ENCODE measurements around the gene MYO5A.

The MYO5A gene

GRCh38 chr15:52518487-52519371 is 10.0 kb downstream of the MYO5A start:
- Histone ChIP-seq H3K27ac (ENCODE audit: low read depth, low read length) (no peak overlapping the region), H3K4me2 (ENCODE audit: low read depth, low read length, poor library complexity, severe bottlenecking) (no peak overlapping the region), H3K9me2 (replicated peaks; ENCODE audit: insufficient read depth, low read length) (no peaks in the 10 kb centered on the region), H3K79me2 (ENCODE audit: insufficient read depth, low read length) (peaks cover 7% of the 10 kb centered on the region), H3K36me3 (ENCODE audit: low read length) (no peaks in the 10 kb centered on the region), H2AFZ (ENCODE audit: low read depth, low read length, severe bottlenecking) (no peak overlapping the region), H3K4me3 (ENCODE audit: insufficient read depth, low read length, poor library complexity, severe bottlenecking) (no peak overlapping the region), H4K20me1 (ENCODE audit: low read depth, low read length) (peaks cover 9% of the 10 kb centered on the region), H3K27me3 (ENCODE audit: low read length) (no peaks in the 10 kb centered on the region), H3K9me3 (ENCODE audit: insufficient read depth, low read length) (no peaks in the 10 kb centered on the region), H3K9ac (ENCODE audit: low read length) (no peak overlapping the region), H3F3A (ENCODE audit: insufficient read depth) (no peaks in the 10 kb centered on the region)
- TF ChIP-seq CTCF (IDR thresholded peaks at IDR 0.05; ENCODE audit: insufficient read depth, low read length, poor library complexity, severe bottlenecking) (no peak), EZH2phosphoT487 (conservative IDR thresholded peaks at IDR 0.05; ENCODE audit: low read length) (no peak)

- peaks cover 7% of the 10 kb centered on the region for H3K79me2 ChIP-seq (ENCODE audit: insufficient read depth, low read length)
- H3K4me2 ChIP-seq (ENCODE audit: low read depth, low read length, poor library complexity, severe bottlenecking): no peak overlapping the region
- no peaks in the 10 kb centered on the region for H3K9me2 ChIP-seq (replicated peaks; ENCODE audit: insufficient read depth, low read length)
- no peak for TF ChIP-seq EZH2phosphoT487 (conservative IDR thresholded peaks at IDR 0.05; ENCODE audit: low read length)
- no peak for TF ChIP-seq CTCF (IDR thresholded peaks at IDR 0.05; ENCODE audit: insufficient read depth, low read length, poor library complexity, severe bottlenecking)
- peaks cover 9% of the 10 kb centered on the region for H4K20me1 ChIP-seq (ENCODE audit: low read depth, low read length)
- H3K4me3 ChIP-seq (ENCODE audit: insufficient read depth, low read length, poor library complexity, severe bottlenecking): no peak overlapping the region
- H3K27ac ChIP-seq (ENCODE audit: low read depth, low read length): no peak overlapping the region
- H3F3A ChIP-seq (ENCODE audit: insufficient read depth): no peaks in the 10 kb centered on the region
- no peak overlapping the region for H2AFZ ChIP-seq (ENCODE audit: low read depth, low read length, severe bottlenecking)
- no peaks in the 10 kb centered on the region for H3K9me3 ChIP-seq (ENCODE audit: insufficient read depth, low read length)
- no peaks in the 10 kb centered on the region for H3K27me3 ChIP-seq (ENCODE audit: low read length)
- no peaks in the 10 kb centered on the region for H3K36me3 ChIP-seq (ENCODE audit: low read length)
- no peak overlapping the region for H3K9ac ChIP-seq (ENCODE audit: low read length)
Observed at GRCh38 chr15:52517014-52517413, 11.7 kb downstream of the MYO5A start.

GRCh38 chr15:52515343-52515742 is 13.3 kb downstream of the MYO5A start:
- Histone ChIP-seq H3K36me3 (ENCODE audit: low read length) (no peaks in the 10 kb centered on the region), H3K9me2 (replicated peaks; ENCODE audit: insufficient read depth, low read length) (no peaks in the 10 kb centered on the region), H3F3A (ENCODE audit: insufficient read depth) (no peaks in the 10 kb centered on the region), H2AFZ (ENCODE audit: low read depth, low read length, severe bottlenecking) (no peak overlapping the region), H3K27ac (ENCODE audit: low read depth, low read length) (no peak overlapping the region), H4K20me1 (ENCODE audit: low read depth, low read length) (peaks cover 9% of the 10 kb centered on the region), H3K4me3 (ENCODE audit: insufficient read depth, low read length, poor library complexity, severe bottlenecking) (no peak overlapping the region), H3K27me3 (ENCODE audit: low read length) (no peaks in the 10 kb centered on the region), H3K9me3 (ENCODE audit: insufficient read depth, low read length) (no peaks in the 10 kb centered on the region), H3K79me2 (ENCODE audit: insufficient read depth, low read length) (peaks cover 1% of the 10 kb centered on the region), H3K4me2 (ENCODE audit: low read depth, low read length, poor library complexity, severe bottlenecking) (no peak overlapping the region), H3K9ac (ENCODE audit: low read length) (no peak overlapping the region)
- TF ChIP-seq CTCF (IDR thresholded peaks at IDR 0.05; ENCODE audit: insufficient read depth, low read length, poor library complexity, severe bottlenecking) (no peak), EZH2phosphoT487 (conservative IDR thresholded peaks at IDR 0.05; ENCODE audit: low read length) (no peak)

Data from SU-DHL-6 (cell line).